ENCODE measurements around the gene MIX23. TPM values are rescaled to one million over a fixed set of nuclear protein-coding genes. Genes with fewer than 3 reads are reported as not detected.
A peak's percentile ranks its signal among the peaks of the same experiment; 100 is the strongest.

Gene MIX23
- total RNA-seq, result 10 to 100 TPM; 30.2 to 39.9 TPM
- long read RNA-seq, transcript CCDC58-201 (5 exons, 720 nt), result major isoform, 8 of 10 reads
- long read RNA-seq, partial matches to known transcripts, result 0 of 10 reads
- long read RNA-seq, other reads (novel, unspliced or antisense), result 2 of 10 reads

DNA sequence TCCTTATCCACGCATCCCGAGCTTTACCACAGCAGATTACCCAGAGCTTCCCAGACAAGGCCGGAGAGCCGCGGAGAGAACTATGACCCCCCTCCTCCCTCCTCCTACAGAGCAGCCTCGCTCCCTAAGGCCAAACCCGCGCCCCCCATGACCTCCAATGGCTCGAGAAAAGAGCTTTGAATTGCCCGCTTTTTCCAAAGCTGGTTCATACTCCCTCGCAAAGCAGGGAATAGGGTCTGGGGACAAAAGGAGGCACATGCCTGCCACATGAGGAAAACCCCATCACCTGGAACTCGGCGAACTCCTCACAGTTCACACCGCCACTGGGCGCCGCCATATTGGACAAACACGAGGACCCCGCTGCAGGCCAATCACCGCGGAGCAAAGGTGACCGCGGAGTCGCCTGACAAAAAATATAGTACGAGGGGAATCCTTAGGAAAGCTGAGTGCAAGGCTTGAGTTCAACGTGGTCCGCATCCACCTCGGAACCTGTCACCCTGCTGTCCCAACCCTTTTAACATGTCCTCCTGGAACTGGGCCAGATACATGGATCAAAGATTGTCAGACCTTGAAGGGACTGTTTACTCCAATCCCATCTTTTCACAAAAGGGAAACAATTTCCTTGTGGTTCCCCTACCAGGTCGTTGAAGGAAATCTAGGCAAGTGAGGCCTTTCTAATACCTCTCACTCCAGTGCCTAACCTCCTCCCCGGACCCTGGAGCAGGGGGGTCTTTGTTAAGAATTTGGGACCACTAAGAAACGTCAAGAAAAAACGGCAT, at the start of gene MIX23:
MIX23 (minus strand) TSS at position 344 of the 779 bp plus-strand sequence; CDS start at position 337, 7 bp downstream.
- peak; percentile 72 for ATAC-seq
- peak; percentile 89 to 90 for DNase-seq
- intact Hi-C loops (cut with DNase I, micrococcal nuclease), result no loop called here

DNA sequence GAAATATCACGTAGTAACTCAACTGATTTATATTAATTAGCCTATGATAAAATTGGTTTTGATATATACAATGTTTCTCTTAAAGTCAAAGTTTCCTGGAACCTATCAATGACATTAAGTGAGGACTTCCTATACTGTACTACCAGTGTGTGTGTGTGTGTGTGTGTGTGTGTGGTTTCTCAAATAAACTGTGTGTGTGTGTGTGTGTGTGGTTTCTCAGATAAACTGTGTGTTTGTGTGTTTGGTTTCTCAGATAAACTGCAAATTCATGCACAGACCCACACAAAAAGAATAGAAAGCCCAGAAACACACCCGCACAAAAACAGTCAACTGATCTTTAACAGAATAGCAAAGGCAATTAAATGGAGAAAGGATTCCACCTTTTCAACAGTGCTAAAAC, 47.3 kb upstream of the MIX23 start:
- ATAC-seq (no peak), DNase-seq (no peak)
- intact Hi-C loops (cut with DNase I, micrococcal nuclease), result no loop called here

DNA sequence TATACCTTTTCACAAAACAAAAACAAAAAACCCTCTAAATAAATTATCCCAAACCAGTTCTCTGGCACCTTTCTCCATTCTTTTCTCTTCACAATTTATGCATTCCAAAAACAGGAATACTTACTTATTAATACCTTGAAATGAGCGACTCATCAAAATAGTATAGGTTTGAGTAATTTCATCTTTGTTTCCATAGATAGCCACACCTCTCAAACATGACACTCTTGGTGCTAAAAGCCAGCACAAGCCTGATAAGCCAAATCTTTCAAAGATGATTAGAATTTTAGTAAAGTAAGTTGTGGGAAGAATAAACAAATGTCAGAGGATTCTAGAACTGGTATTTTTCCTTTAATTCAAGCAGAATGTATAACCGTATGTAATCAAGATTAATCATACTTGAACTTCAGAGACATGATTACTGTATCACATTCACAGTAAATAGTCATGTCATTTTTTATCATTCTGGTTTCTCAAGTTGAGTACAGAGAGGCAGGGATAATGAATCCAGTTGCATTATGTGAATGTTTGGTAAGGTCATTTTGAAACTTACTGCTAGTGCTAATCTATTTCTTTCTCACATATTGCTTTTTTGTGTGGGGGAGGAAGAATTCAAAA, 44.9 kb upstream of the MIX23 start:
- intact Hi-C loops (cut with DNase I, micrococcal nuclease), result no loop called here
- DNase-seq (no peak), ATAC-seq (no peak)

DNA sequence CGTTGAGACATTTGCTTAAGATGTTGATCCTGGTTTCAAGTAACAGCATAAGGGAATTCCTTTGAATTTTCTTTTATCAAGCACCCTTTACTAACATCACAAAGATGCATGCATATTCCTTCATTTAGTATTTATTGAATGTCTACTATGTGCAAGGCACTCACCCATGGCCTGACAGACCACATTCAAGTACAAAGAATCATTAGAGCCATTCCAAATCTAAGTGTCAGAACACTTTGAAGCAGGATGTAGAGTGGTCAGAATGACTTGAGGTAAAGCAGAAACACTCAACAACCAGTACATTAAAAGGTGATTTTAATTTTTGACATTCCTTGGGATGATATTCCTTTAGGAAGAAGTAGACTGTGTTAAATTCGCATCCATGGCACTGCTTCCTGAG, 38.8 kb upstream of the MIX23 start:
- intact Hi-C loops (cut with DNase I, micrococcal nuclease), result no loop called here
- DNase-seq, result no peak
- no peak for ATAC-seq

DNA sequence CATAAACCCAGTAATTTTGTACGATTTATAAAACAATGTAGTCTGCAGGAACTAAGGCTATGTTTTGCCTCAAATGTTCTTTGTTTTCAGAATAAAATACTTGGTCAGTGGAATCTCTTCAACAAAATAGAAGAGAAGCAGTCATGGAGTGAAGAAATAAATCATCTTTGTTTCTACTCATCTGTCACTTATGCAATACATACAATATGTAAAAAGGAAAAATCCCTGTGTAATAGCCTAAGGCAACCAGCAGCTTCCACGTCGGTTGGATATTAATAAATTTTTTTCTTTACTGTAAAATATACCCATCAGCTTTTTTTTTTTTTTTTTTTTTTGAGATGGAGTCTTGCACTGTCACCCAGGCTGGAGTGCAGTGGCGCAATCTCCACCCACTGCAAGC, 38.1 kb upstream of the MIX23 start:
- ATAC-seq, result no peak
- intact Hi-C loops (cut with DNase I, micrococcal nuclease), result no loop called here
- DNase-seq, result no peak

DNA sequence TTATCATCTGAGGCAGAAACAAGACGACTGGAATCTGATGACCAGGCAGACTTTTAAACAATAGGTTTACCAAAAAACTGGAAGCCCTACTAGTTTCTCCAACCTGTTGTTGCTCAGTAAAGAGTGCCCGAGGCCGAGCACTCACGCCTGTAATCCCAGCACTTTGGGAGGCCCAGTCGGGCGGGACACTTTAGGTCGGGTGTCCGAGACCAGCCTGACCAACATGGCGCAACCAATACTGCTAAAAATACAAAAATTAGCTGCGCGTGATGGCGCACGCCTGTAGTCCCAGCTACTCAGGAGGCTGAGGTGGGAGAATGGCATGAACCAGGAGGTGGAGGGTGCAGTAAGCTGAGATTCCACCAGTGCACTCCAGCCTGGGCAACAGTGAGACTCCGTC, 33.9 kb upstream of the MIX23 start:
- intact Hi-C loops (cut with DNase I, micrococcal nuclease), result no loop called here
- ATAC-seq (no peak), DNase-seq (peak in 1 of 2 donors; percentile 18)

DNA sequence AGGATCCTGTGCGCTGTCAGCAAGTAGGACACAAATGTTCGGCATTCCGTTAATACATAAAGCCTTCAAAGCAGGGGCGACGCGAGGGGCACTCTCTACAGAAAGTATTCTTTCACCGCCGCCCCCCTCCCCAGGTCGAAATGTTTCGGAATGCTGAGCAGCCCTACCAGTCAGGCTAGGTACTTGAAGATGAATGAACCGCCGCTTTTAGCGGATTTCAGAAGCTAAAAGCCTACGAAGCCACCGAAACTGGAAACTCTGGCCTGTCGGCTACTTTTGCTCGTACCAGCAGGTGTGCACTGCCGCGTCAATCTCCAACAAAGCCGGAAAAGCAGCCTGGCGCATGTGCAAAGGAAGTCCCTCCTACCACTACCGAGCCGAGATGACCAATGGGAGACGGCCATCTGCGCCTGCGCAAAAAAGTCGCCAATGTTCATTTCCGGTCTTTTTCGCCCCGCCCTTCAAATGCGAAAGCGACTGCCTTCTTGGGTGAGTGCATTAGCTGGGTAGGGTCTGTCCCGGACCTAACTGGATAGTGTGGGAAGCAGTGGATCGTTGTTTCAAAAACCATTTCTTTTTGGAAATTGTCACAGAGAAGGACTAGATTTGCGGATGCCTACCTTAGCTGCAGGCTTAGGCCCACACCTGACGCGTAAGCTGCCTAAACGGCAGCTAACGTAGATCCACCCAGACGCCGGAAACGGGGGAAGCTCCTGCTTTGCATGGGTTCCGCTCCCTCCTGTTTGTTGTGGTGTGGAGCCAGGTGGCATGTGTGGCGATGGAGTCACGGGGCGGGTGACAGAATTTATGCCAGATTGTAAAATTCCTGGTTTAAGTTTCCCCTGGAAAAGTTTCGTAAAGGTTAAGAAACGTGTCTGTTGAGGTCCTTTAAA, 33.0 kb upstream of the MIX23 start, which contains the start of gene WDR5B:
WDR5B (minus strand) TSS at position 301 of the 893 bp plus-strand sequence. CDS start 534 bp downstream, outside the sequence.
- peak; percentile 92 for ATAC-seq
- DNase-seq, result peak; percentile 98
- intact Hi-C loops (cut with DNase I, micrococcal nuclease), result no loop called here

DNA sequence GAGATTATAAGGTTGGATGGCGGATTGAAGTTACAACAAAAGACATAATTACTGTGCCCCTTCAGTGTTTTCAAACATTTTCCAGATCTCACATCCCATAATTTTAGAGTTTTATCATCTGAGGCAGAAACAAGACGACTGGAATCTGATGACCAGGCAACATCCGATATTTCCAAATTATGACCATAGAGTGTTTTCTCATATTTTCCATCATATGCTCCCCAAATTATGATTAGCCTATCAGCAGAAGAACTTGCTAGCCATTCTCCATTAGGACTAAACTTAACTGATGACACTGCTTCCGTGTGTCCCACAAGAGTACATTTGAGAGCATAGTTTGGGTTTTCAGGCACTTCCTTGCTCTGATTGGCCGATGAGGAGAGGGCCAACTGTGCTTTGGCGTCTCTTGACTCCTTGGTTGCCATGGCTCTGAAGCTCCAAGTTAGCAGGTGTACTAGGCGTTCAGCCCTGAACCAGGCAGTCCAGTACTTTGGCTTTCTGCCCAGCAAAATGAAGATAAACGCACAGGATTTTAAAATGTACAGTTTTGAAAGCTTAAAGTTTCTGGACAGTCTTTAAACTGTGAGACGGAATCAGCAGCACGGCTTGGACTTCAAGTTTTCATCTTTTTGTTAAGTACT, 32.2 kb upstream of the MIX23 start:
- peak; percentile 56 for ATAC-seq
- intact Hi-C loops (cut with DNase I, micrococcal nuclease), result no loop called here
- peak; percentile 41 to 70 for DNase-seq

DNA sequence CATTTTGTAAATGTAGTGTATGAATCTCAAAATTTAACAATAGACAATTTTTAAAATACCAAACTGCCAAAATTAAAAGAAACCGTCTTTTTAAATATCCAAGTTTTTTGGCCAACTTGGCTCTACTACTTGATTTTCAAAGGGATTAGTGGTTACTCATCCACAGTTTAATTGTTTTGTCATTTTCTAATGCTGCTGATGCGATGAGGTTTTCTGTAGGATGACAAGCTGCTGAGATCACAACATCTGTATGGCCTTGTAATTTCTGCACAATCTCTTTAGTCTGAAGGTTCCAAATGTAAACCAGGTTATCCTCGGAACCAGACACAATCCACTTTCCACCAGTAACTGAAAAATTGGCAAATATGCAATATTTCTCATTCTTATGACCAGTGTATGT, 31.4 kb upstream of the MIX23 start:
- intact Hi-C loops (cut with DNase I, micrococcal nuclease), result no loop called here
- DNase-seq (no peak), ATAC-seq (no peak)

DNA sequence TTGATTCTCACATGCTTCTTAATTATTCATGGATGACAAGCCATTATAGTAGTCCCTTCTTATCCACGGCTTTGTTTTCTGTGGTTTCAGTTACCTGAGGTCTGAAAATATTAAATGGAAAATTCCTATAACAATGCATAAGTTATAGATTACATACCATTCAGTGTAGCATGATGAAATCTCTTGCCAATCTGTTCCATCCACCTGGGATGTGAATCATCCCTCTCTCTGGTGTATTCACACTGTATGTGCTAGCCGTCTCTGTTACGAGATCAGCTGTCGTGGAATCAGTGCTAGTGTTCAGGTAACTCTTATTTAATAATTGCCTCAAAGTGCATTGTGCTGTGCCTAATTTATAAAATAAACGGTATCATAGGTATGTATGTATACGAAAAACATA, 27.6 kb upstream of the MIX23 start:
- ATAC-seq (no peak), DNase-seq (no peak)
- intact Hi-C loops (cut with DNase I, micrococcal nuclease), result no loop called here

DNA sequence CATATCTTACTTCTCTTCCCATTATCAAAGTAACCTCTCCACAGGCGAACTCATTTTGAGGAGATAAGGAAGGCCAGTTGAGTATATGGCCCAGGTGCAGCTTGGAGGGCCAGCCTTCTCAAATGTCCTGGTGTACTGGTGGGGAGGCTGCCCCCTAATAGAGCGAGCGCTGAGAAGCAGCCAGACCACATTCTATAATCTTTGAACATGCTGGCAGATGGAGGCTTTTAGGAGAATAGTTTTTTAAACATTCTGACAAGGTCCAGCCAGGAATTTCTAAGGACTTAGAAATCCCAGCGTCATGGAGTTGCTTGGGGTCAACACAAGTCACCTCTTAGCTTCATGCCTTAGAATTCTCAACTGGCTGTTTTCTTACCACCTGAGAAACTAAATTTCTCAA, 27.1 kb upstream of the MIX23 start:
- ATAC-seq, result no peak
- DNase-seq, result no peak
- intact Hi-C loops (cut with DNase I, micrococcal nuclease), result no loop called here

DNA sequence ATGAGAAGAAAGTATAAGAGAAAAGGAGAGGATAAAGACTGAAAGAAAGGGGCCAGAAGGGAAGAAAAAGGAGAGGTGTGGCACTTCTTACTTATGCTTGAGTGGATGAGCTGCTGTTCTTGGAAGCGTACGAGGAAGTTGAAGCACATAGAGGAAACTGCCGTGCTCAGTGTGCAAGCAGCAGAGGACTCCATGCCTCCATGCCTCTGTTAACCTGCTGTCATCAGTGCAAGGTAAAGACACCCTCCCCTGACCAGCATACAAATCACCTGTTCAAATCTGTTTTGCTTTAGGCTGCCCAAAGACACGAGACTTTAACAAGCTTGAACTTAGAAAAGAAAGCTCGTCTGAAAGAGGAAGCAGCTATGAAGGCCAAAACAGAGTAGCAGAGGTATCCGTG, 26.4 kb upstream of the MIX23 start:
- ATAC-seq (peak; percentile 17), DNase-seq (no peak)
- intact Hi-C loops (cut with DNase I, micrococcal nuclease), result no loop called here

DNA sequence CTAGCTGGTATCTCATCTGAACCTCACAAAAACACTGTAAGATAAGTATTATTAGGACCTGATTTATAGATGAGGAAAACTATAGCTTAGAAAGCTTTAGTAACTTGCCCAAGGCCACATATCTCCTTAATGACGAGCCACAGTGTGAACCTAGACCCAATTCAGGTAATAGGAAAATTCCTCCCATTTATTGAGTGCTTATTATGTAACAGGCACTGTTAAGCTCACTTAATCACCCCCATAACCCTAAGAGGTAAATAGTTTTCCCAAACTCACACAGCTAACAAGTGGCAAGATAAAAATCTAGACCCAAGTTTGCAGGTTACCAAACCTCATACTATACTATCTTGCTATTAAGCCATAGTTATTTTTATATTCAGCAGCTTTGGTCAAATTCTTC, 24.9 kb upstream of the MIX23 start:
- no peak for DNase-seq
- intact Hi-C loops (cut with DNase I, micrococcal nuclease), result no loop called here
- ATAC-seq, result no peak

DNA sequence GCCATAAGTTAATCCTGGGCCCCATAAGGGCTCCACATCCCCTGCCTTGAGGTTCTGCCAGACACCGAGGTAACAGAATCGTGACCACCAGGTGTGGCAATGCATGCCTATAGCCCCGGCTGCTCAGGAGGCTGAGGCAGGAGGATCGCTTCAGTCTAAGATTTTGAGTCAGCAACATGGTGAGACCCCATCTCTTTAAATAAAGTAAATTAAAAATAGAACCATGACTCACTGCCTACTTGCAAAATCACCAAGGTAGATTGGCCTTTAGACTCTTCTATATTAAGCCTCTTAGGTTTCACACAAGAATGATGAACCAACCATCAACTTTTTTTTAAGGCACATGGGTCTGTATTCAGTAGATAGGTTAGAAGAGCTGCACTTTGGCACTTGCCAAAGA, 23.2 kb upstream of the MIX23 start:
- DNase-seq (no peak), ATAC-seq (no peak)
- intact Hi-C loops (cut with DNase I, micrococcal nuclease), result no loop called here

DNA sequence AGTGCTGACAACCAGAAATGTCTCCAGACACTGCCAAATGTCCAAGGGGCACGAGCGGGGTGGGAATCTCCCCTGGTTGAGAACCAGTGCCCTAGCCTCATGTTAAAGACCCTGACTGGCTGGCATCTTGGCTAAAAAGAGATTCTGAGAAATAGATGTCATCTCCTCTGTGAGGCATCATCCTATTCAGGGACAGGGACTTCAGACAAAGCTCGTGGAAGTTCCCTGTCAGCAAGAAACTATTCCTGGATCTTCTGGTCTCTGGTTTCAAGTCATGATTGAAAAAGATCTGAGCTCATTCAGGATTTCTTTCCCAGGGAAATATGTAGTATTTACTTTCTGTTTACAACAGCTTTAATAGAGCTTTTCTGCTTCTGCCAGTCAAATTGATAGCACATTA, 22.0 kb upstream of the MIX23 start:
- intact Hi-C loops (cut with DNase I, micrococcal nuclease), result no loop called here
- ATAC-seq (no peak), DNase-seq (no peak)

DNA sequence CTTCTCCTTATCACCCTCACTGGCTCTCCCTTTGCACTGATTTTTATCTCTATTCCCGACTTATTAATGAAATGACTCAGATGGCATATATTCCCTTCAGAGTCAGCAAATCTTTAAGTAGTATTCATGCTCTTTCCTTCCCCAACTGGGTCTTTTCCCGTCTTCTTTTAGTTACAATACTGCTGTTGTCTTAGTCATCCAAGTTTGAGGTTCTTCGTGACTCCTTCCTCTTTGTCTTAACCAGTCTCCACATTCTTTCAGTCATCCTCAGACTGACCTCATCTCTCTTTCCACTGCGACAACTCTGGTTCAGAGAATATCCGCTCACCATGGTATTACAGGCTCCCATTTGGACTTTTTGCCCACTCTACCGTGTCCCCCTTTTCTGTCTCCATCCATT, 20.5 kb upstream of the MIX23 start:
- no peak for DNase-seq
- intact Hi-C loops (cut with DNase I, micrococcal nuclease), result no loop called here
- no peak for ATAC-seq

DNA sequence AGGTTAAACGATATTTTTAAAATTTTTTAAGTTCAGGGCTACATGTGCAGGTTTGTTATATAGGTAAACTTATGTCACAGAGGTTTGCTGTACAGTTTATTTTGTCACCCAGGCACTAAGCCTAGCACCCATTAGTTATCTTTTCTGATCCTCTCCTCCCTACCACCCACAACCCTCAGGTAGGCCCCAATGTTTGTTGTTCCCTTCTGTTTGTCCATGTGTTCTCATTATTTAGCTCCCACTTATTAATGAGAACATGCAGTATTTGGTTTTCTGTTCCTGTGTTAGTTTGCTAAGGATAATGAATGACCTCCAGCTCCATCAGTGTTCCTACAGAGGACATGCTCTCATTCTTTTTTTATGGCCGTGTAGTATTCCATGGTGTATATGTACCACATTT, 15.9 kb upstream of the MIX23 start:
- no peak for ATAC-seq
- no peak for DNase-seq
- intact Hi-C loops (cut with DNase I, micrococcal nuclease), result loop anchor here in 1 of 2 donors (10.0 kb wide), 1 partner anchor 276 kb away; no protein-coding TSS in a partner anchor

DNA sequence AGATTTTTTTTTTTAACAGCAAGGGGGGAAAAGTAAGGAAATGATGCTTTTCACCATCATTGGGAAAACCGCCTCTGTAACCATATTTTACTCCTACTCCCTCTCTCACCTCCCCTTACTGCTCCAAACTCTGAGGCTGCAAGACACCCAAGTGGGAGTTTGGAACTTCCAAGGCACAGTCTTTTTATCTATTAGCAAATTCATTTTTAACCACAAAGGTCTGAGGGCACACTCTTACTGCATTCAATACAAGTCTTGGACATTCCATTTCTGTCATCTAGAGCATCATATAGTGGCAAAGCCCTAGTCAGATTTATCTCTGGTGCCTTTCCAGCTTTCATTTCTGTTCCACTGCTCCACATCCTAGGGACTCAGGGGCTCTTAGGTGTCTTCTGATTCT, 14.2 kb upstream of the MIX23 start:
- intact Hi-C loops (cut with DNase I, micrococcal nuclease), result loop anchor here in 1 of 2 donors (10.0 kb wide), 1 partner anchor 278 kb away; no protein-coding TSS in a partner anchor
- ATAC-seq (no peak), DNase-seq (no peak)

DNA sequence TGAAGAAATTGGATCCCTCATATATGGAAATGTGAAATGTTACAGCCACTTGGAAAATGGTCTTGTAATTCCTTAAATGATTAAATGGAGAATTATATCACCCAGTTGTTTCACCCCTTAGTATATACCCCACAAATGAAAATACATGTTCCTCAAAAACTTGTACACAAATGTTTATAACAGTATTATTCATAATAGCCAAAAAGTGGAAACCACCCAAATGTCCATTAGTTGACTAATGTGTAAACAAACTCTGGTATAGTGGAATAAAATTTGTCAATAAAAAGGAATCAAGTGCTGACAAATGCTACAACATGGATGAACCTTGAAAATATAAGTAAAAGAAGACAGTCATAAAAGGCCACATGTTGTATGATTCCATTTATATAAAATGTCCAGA, 13.5 kb upstream of the MIX23 start:
- DNase-seq, result no peak
- intact Hi-C loops (cut with DNase I, micrococcal nuclease), result loop anchor here in 1 of 2 donors (10.0 kb wide), 1 partner anchor 278 kb away; no protein-coding TSS in a partner anchor
- ATAC-seq, result no peak
